CD4-positive, alpha-beta T cell treated with Interleukin-21 for 1 hour (primary cell): ENCODE results near the gene RPL10.

Experiments
- DNase-seq: peaks from one replicate; pipeline ENCODE4 v3.0.0-alpha.2; 2020

Gene RPL10

GRCh38 chrX:154431341-154431740, 33.2 kb downstream of the RPL10 start:
- no peak for DNase-seq

GRCh38 chrX:154432210-154432609, 34.0 kb downstream of the RPL10 start:
- no peak for DNase-seq

- no peak for DNase-seq
These were observed 35.4 kb downstream of the RPL10 start for GRCh38 chrX:154433605-154434004.

DNA sequence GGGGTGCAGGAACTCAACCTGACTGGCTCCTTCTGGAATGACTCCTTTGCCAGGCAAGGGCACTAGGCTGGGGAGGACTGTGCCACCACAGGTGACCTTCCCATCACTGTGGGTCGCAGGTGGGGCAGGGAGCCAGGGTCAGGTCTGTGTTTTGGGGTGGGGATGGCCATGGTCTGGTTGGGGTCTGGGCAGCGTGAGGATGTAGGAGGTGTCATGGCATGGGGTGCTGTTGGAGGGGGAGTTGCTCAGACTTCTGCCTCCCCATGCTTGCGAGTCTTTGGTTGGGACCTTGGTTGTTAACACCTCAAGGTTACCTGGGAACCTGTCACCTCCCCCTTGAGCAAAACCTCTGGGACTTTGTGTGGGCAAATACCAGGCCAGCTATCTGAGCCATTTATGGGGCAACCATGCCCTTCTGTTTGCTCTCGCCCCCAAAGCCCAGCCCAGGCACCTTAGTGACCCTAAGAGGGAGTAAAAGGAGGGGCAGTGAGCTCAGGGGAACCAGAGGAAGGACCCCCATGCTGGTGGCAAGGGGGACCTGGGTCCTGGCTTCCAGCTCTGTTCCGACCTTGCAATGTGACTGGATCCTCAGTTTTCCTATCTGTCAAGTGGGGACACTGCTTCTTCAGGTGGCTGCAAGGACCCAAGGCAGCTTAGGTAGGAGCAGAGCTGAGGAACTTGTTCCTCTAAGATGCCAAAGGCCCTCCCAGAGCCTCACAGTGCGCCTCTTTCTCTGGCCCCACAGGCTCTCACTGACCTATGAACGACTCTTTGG, 36.4 kb downstream of the RPL10 start:
- no peak for DNase-seq

DNA sequence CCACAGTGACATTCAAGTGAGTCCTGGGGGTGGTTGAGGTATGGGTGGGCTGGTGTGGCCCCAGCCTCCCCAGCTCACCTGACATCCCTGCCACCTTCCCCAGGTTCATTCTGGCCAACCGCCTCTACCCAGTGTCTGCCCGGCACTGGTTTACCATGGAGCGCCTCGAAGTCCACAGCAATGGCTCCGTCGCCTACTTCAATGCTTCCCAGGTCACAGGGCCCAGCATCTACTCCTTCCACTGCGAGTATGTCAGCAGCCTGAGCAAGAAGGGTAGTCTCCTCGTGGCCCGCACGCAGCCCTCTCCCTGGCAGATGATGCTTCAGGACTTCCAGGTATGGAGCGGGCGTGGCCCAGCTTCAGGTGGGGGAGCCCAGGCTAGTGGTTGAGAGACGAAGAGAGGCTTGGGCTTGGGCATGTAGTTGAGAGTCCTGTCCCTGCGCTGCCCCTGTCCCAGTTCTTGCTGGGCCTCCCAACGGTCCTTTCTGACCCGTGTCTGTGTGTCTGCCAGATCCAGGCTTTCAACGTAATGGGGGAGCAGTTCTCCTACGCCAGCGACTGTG, 37.1 kb downstream of the RPL10 start:
- DNase-seq, result no peak

DNA sequence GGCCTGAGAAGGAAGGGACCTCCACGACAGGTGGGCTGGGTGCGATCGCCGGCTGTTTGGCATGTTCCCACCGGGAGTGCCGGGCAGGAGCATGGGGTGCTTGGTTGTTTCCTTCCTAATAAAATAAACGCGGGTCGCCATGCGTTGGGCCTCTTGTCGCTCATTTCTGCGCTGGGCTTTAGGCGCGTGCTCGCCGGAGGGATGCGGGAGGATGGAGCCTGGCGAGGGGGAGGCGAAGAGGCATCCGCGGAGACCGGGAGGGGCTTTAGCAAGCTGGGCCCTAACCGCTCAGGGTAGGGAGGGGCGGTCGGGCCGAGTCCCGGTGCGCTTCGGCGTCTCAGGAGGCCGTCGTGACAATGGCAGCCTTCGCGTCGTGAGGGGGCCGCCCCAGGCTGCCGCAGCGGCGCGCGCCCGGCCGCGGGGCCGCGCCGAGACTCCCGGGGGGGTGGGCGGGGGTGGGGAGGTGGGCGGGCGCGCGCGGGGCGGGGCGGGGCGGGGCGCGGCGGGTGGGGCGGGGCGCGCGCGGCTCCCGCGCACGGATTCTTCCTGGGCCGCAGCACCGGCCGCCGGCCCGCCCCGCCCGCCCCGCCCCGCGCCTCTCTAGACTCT, 38.3 kb downstream of the RPL10 start:
- peak; percentile 74 for DNase-seq

DNA sequence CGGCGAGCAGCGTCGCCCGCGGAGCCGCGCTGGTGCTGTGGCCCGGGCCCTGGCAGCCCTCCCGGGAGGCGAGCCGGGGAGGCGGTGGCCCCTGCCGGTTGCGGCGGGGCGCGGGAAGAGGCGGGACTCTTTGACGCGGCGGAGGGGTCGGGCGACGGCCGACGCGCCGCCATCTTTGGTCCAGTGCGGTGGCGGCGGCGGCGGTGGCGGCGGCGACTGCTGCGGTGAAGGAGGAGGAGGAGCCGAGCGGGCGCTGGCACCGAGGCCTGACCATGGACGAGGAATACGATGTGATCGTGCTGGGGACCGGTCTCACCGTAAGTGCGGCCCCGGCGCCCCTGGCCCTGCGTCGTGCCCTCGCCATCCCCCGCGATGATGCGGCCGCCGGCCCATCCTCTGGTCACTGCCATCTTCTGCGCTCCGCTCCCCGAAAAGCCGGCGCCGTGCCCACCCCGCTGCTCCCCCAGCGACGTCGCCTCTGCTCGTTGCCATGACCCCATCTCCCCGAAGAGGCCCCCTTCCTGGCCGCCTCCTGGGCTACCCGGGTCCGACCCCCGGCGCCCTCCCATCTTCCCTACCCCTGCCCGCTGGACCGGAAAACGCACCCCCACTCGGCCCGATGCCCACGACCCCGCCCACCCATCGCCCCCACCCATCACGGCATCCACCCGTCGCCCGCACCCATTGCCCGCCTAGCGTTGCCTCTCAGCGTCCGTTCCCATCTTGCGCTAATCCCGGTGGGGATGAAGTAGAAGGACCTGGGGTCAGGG, 39.0 kb downstream of the RPL10 start, which contains the start of gene GDI1:
Gene GDI1, plus strand, starts transcription at position 172 of the 770 bp plus-strand sequence. Its CDS starts 101 bp downstream, at position 273.
- DNase-seq, result peak; percentile 71

DNA sequence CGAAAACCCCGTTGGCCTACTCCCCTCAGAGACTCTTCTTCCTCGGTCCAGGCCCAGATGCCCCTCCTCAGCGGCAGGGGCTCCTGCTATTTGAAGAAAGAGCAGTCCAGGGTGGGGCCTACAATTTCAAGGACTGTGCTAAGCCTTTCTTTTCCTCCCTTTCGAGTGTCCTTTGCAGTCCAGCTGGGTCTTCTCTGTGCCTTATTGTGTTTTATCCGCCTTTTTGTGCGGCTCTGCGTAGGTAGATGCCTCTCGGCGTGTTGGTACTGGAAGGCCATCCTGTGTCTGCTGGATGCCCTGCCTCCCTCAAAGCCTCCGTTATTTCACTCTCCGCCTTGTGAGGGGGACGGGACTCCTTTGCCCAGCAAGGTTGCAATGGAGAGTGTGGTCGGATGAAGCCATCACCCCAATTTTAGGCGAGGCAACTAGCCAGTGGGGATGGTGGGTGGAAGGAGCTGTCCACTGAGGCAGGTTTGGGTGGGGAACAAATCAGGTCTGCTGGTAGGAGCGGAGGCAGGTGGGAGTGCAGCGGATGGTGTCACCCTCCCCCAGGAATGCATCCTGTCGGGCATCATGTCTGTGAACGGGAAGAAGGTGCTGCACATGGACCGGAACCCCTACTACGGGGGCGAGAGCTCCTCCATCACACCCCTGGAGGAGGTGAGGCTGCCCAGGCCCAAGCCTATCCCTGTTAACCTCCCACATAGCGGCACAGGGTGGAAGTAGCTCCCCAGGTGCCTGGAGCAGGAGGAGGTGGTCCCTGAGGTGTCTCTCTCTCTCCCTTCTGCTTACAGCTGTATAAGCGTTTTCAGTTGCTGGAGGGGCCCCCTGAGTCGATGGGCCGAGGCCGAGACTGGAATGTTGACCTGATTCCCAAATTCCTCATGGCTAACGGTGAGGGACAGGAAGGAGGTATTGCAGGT, 40.1 kb downstream of the RPL10 start:
- DNase-seq, result no peak

- no peak for DNase-seq
These were observed 41.7 kb downstream of the RPL10 start for GRCh38 chrX:154439841-154440240.

GRCh38 chrX:154440623-154441357, 42.6 kb downstream of the RPL10 start:
- no peak for DNase-seq

GRCh38 chrX:154441564-154441963, 43.4 kb downstream of the RPL10 start:
- peak; percentile 21 for DNase-seq

GRCh38 chrX:154441984-154442707, 44.0 kb downstream of the RPL10 start:
- DNase-seq, result no peak

- no peak for DNase-seq
These were observed 45.3 kb downstream of the RPL10 start for GRCh38 chrX:154443479-154443910.

DNA sequence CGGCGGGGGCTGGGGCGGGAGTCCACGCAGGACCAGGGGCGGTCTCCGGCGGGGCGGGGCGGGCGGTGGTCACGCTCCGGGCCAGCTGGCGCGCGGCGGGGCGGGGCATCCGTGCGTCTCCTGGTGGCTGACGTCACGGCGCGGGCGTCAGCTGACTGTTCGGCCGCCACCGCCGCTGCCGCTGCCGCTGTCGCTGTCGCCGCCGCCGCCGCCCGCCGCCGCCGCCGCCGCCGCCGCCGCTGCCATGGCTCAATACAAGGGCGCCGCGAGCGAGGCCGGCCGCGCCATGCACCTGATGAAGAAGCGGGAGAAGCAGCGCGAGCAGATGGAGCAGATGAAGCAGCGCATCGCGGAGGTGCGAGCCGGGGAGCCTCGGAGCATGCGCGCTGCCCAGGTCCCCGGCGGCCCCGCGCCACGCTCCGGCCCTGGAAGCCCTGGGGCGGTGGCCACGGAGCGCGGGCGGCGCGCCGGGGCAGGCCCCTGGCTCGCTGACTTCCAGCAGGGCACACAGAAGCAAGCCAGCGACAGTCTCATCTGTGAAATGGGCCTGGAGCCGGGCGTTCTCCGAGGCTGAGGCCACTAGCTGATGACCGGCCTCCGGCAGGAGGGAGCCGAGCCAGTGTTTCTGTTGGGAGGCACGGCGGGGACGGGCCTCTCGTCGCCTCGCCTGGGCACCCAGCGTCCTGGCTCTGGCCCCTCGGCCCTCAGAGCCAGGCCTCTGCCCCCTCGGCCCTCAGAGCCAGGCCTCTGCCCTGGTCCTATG, 46.0 kb downstream of the RPL10 start, which contains the start of gene FAM50A:
Gene FAM50A, plus strand, starts transcription at position 150 of the 763 bp plus-strand sequence. Its CDS starts 95 bp downstream, at position 245.
- peak; percentile 74 for DNase-seq

GRCh38 chrX:154444755-154445246, 46.6 kb downstream of the RPL10 start:
- no peak for DNase-seq

DNA sequence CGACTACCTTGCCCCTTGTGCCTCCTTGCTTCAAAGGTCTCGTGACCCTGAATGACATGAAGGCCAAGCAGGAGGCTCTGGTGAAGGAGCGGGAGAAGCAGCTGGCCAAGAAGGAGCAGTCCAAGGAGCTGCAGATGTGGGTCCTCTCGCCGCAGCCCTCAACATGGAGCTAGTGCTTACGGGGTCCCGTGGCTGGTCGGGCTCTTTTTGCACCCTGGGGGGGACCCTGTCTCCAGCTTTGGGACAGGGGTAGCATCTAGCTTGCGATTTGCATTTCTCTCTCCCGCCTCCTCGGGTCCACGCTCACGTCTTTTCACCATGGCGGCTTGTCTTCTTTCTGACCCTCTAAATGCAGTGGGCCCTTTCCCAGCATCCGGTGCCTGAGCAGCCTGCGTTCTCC, 47.6 kb downstream of the RPL10 start:
- DNase-seq, result no peak

DNA sequence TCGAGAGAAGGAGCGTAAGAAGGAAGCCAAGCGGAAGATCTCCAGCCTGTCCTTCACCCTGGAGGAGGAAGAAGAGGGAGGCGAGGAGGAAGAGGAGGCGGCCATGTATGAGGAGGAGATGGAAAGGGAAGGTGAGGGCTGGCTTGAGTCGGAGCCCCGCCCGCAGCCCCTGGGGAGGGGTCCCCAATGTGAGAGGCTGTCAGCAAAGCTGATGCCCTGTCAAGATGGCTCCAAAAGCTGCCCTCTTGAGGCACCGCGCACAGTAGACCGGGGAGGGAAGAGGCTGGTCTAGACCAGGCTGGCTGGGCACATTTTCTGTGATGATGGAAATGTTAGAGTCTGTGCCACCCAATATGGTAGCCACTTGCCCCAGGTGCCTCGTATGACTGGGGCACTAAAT, 48.3 kb downstream of the RPL10 start:
- DNase-seq, result no peak

- DNase-seq, result no peak
These were observed 50.3 kb downstream of the RPL10 start for GRCh38 chrX:154448484-154448883.

- no peak for DNase-seq
These were observed 51.4 kb downstream of the RPL10 start for GRCh38 chrX:154449618-154450017.

DNA sequence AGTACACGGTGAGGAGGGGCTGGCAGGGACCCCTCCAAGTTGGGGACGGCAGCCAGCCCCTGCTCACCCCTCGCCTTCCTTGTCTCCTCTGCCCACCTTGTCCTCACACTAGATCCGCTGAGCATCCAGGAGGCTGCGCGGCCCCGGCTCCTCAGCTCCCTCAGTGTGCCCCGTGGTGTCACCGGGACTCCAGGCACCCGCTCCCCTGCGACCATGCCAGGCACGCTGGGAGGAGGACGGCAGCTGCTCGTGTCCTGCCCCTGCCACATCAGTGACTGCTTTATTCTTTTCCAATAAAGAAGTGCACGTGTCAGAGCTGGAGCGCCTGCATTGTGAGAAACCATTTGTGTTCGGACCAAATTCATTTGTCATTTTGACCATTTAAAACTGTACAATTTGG, 52.1 kb downstream of the RPL10 start:
- DNase-seq, result no peak
